Upper lobe of left lung (tissue), 6 donors: ENCODE data around the gene MLKL. TPM values are rescaled to one million over a fixed set of nuclear protein-coding genes. Genes with fewer than 3 reads are reported as not detected.

ENCODE experiments used
- ATAC-seq, 2 donors: fragments of 200-7000 bp; cut with Tn5 transposase; one replicate each; pipeline ENCODE4 v1.9.1; 2022; ENCODE audit warnings: mild to moderate bottlenecking in 2 of 2, moderate library complexity in 2 of 2; ENCODE audit not compliant: low FRiP score in 2 of 2
- DNase-seq, 2 donors: peaks; one replicate each; pipeline ENCODE4 v3.0.0-alpha.2; 2019 to 2020
- H3K27ac ChIP-seq, 4 donors: fragments of 200-600 bp; sonication (generic); one replicate each; pipeline ENCODE4 v1.5.1; 2016 to 2019
- H3K27me3 ChIP-seq, 4 donors: fragments of 200-600 bp; sonication (generic); one replicate each; pipeline ENCODE4 v1.5.1; 2017 to 2019
- H3K36me3 ChIP-seq, 4 donors: fragments of 200-600 bp; sonication (generic); one replicate each; pipeline ENCODE4 v1.5.1; 2016 to 2019
- H3K4me1 ChIP-seq, 4 donors: fragments of 200-600 bp; sonication (generic); one replicate each; pipeline ENCODE4 v1.5.1; 2018 to 2019
- H3K4me3 ChIP-seq, 4 donors: fragments of 200-600 bp; sonication (generic); one replicate each; pipeline ENCODE4 v1.5.1; 2017 to 2019; ENCODE audit warnings: mild to moderate bottlenecking in 2 of 4, moderate library complexity in 1 of 4
- H3K9me3 ChIP-seq, 4 donors: fragments of 200-600 bp; sonication (generic); one replicate each; pipeline ENCODE4 v1.5.1; 2018 to 2019
- CTCF ChIP-seq, 6 experiments: fragments of 450-650 bp in 4 of 6; fragments of 200-600 bp in 2 of 6; sonication (generic) in 2 of 6; IDR thresholded peaks; one replicate each; pipeline ENCODE4 v1.5.1; 2016 to 2019; ENCODE audit warnings: antibody characterized with exemption in 6 of 6
- EP300 ChIP-seq, 4 donors: sonication (generic); formaldehyde crosslinking; IDR thresholded peaks; one replicate each; pipeline ENCODE4 v1.5.1; 2017; ENCODE audit warnings: antibody characterized with exemption in 4 of 4, control low read depth in 2 of 4
- POLR2A ChIP-seq, 4 donors: fragments of 450-650 bp; IDR thresholded peaks; one replicate each; pipeline ENCODE4 v1.5.1; 2016 to 2017; ENCODE audit warnings: antibody characterized with exemption in 4 of 4, mild to moderate bottlenecking in 2 of 4
- POLR2AphosphoS5 ChIP-seq, 2 donors: sonication (generic); formaldehyde crosslinking; IDR thresholded peaks; one replicate each; pipeline ENCODE4 v1.5.1; 2017; ENCODE audit warnings: antibody characterized with exemption in 2 of 2
- WGBS, 2 donors: methylation state at CpG; one replicate each; pipeline ENCODE4 v1.1.5; 2017 to 2018; 5-methylcytosine and 5-hydroxymethylcytosine counted together
- total RNA-seq, 6 donors: library from RNA; depleted of rRNA in 4 of 6; stranded (reverse); fragments of >200 nt in 4 of 6; gene quantifications; one replicate each; pipeline versions ENCODE4 v1.1.0 to v1.2.1, GENCODE V29; 2016 to 2021
- donor health status: DM: no; HTN: no; CAD: no; lungs with moderate emphysema.
- donor health status: DM: no; HTN: yes; CAD: no; lungs with severe emphysema.

The MLKL gene
- 10 to 100 TPM; 15.0 to 81.7 (median 31.6) TPM for total RNA-seq

- H3K27ac ChIP-seq = peak within 1 kb of the TSS; percentile 86 to 97 (median 96)
- DNase-seq (peak; percentile 85 to 88), ATAC-seq (peak; percentile 85 to 89)
- peak within 1 kb of the TSS; percentile 64 to 96 (median 80) for H3K4me3 ChIP-seq
- no peaks in the 10 kb centered on the region for H3K27me3 ChIP-seq
- TF ChIP-seq CTCF (IDR thresholded peaks at IDR 0.05) (peak in 4 of 6 experiments; percentile 2 to 34 (median 14)), POLR2A (IDR thresholded peaks at IDR 0.05) (peak in 3 of 4 donors; percentile 40 to 74 (median 48)), POLR2AphosphoS5 (IDR thresholded peaks at IDR 0.05) (peak; percentile 57 to 68), EP300 (IDR thresholded peaks at IDR 0.05) (peak in 2 of 4 donors; percentile 12 to 60)
- 0 to 9% methylated on average over 13 to 35 of the region's 35 CpGs for WGBS, 2 donors
- H3K4me1 ChIP-seq = peaks cover 24 to 41% (median 36%) of the 10 kb centered on the region in 4 donors
- H3K36me3 ChIP-seq = peaks cover 0 to under 1% (median 0%) of the 10 kb centered on the region in 4 donors
- H3K9me3 ChIP-seq = no peaks in the 10 kb centered on the region
These were observed at the start of gene MLKL for GRCh38 chr16:74700438-74701225. TSS of gene MLKL (minus strand) at chr16:74700862. CDS start at chr16:74695757, 5,105 bp downstream.

GRCh38 chr16:74749291-74750055, 48.8 kb upstream of the MLKL start:
- H3K4me1 ChIP-seq = no peaks in the 10 kb centered on the region
- no peak overlapping the region for H3K4me3 ChIP-seq
- WGBS, 2 donors = 59 to 69% methylated on average over 17 to 19 of the region's 20 CpGs
- no peak overlapping the region for H3K27ac ChIP-seq
- H3K36me3 ChIP-seq = no peaks in the 10 kb centered on the region
- TF ChIP-seq POLR2AphosphoS5 (IDR thresholded peaks at IDR 0.05) (no peak), EP300 (IDR thresholded peaks at IDR 0.05) (no peak), POLR2A (IDR thresholded peaks at IDR 0.05) (no peak), CTCF (IDR thresholded peaks at IDR 0.05) (no peak)
- ATAC-seq = no peak
- no peaks in the 10 kb centered on the region for H3K9me3 ChIP-seq
- H3K27me3 ChIP-seq = no peaks in the 10 kb centered on the region
- no peak for DNase-seq

GRCh38 chr16:74748616-74749026, 48.0 kb upstream of the MLKL start:
- Histone ChIP-seq H3K4me1 (no peaks in the 10 kb centered on the region), H3K27ac (no peak overlapping the region), H3K36me3 (no peaks in the 10 kb centered on the region), H3K27me3 (no peaks in the 10 kb centered on the region), H3K4me3 (no peak overlapping the region), H3K9me3 (no peaks in the 10 kb centered on the region)
- WGBS, 2 donors = 92 to 96% methylated on average over 17 to 19 of the region's 19 CpGs
- DNase-seq (no peak), ATAC-seq (no peak)
- TF ChIP-seq POLR2A (IDR thresholded peaks at IDR 0.05) (no peak), EP300 (IDR thresholded peaks at IDR 0.05) (no peak), POLR2AphosphoS5 (IDR thresholded peaks at IDR 0.05) (no peak), CTCF (IDR thresholded peaks at IDR 0.05) (no peak)

- ATAC-seq (no peak), DNase-seq (no peak)
- no peak overlapping the region for H3K27ac ChIP-seq
- no peaks in the 10 kb centered on the region for H3K9me3 ChIP-seq
- WGBS, 2 donors = 85 to 88% methylated on average over 26 to 32 of the region's 32 CpGs
- no peak overlapping the region for H3K4me3 ChIP-seq
- no peak for TF ChIP-seq POLR2A (IDR thresholded peaks at IDR 0.05)
- no peak for TF ChIP-seq POLR2AphosphoS5 (IDR thresholded peaks at IDR 0.05)
- no peak for TF ChIP-seq EP300 (IDR thresholded peaks at IDR 0.05)
- no peak for TF ChIP-seq CTCF (IDR thresholded peaks at IDR 0.05)
- H3K4me1 ChIP-seq = peaks cover 0 to 4% (median 0%) of the 10 kb centered on the region in 4 donors
- H3K27me3 ChIP-seq = no peaks in the 10 kb centered on the region
- H3K36me3 ChIP-seq = no peaks in the 10 kb centered on the region
These were observed 47.3 kb upstream of the MLKL start for GRCh38 chr16:74747716-74748615.
